GM18502 (cell line): Measurements from ENCODE around the gene ATP2A3.

Source experiments
- ATAC-seq: cut with Tn5 transposase; IDR thresholded peaks from one replicate; pipeline ENCODE4 v1.9.1; 2021; ENCODE audit warnings: mild to moderate bottlenecking; ENCODE audit not compliant: unreplicated experiment, poor library complexity

ATP2A3 gene

GRCh38 chr17:3895354-3895753 is 68.9 kb downstream of the ATP2A3 start:
- no peak for ATAC-seq

GRCh38 chr17:3894911-3895343 is 69.3 kb downstream of the ATP2A3 start:
- no peak for ATAC-seq

GRCh38 chr17:3894188-3894587 is 70.0 kb downstream of the ATP2A3 start:
- no peak for ATAC-seq

- no peak for ATAC-seq
Observed at GRCh38 chr17:3893720-3894116, 70.5 kb downstream of the ATP2A3 start.

GRCh38 chr17:3893003-3893719 is 71.1 kb downstream of the ATP2A3 start, which contains the start of gene CAMKK1:
Gene CAMKK1, minus strand, starts transcription at chr17:3893053. Its CDS starts 7,366 bp downstream, at chr17:3885687.
- ATAC-seq, result peak; percentile 91

GRCh38 chr17:3892095-3892998 is 71.9 kb downstream of the ATP2A3 start:
- ATAC-seq, result peak; percentile 19

- no peak for ATAC-seq
Observed at GRCh38 chr17:3891626-3892094, 72.6 kb downstream of the ATP2A3 start.

- no peak for ATAC-seq
Observed at GRCh38 chr17:3890878-3891219, 73.4 kb downstream of the ATP2A3 start.

- ATAC-seq, result no peak
Observed at GRCh38 chr17:3890082-3890877, 74.0 kb downstream of the ATP2A3 start.

- no peak for ATAC-seq
Observed at GRCh38 chr17:3889325-3890012, 74.8 kb downstream of the ATP2A3 start.

- ATAC-seq, result no peak
Observed at GRCh38 chr17:3888343-3889171, 75.7 kb downstream of the ATP2A3 start.

GRCh38 chr17:3887804-3888203 is 76.4 kb downstream of the ATP2A3 start:
- no peak for ATAC-seq

GRCh38 chr17:3887394-3887793 is 76.8 kb downstream of the ATP2A3 start:
- ATAC-seq, result no peak

GRCh38 chr17:3886776-3887175 is 77.5 kb downstream of the ATP2A3 start:
- no peak for ATAC-seq

GRCh38 chr17:3885970-3886369 is 78.3 kb downstream of the ATP2A3 start:
- ATAC-seq, result no peak

GRCh38 chr17:3885271-3885670 is 79.0 kb downstream of the ATP2A3 start:
- ATAC-seq, result no peak

- ATAC-seq, result no peak
Observed at GRCh38 chr17:3884188-3884587, 80.0 kb downstream of the ATP2A3 start.

- ATAC-seq, result no peak
Observed at GRCh38 chr17:3882276-3882675, 82.0 kb downstream of the ATP2A3 start.

- no peak for ATAC-seq
Observed at GRCh38 chr17:3880983-3881382, 83.3 kb downstream of the ATP2A3 start.
